Peyer's patch (tissue), 4 donors: ENCODE data around the gene KIF6. TPM values are rescaled to one million over a fixed set of nuclear protein-coding genes. Genes with fewer than 3 reads are reported as not detected.

Experiments
- DNase-seq, 3 donors: peaks; one replicate each; pipeline ENCODE4 v3.0.0-alpha.2; 2017 to 2019
- H3K27ac ChIP-seq, 4 donors: fragments of 200-600 bp; sonication (generic); one replicate each; pipeline ENCODE4 v1.5.1; 2016 to 2019
- H3K27me3 ChIP-seq, 2 donors: fragments of 200-600 bp; sonication (generic); one replicate each; pipeline ENCODE4 v1.5.1; 2019
- H3K36me3 ChIP-seq, 3 donors: fragments of 200-600 bp; sonication (generic); one replicate each; pipeline ENCODE4 v1.5.1; 2016 to 2019
- H3K4me1 ChIP-seq, 4 donors: fragments of 200-600 bp; sonication (generic); one replicate each; pipeline ENCODE4 v1.5.1; 2016 to 2019
- H3K4me3 ChIP-seq, 4 donors: fragments of 200-600 bp; sonication (generic); 1 replicate in 3 of 4; 2 replicates in 1 of 4; pipeline ENCODE4 v1.5.1; 2016 to 2019; ENCODE audit warnings: mild to moderate bottlenecking in 1 of 4
- H3K9me3 ChIP-seq, 4 donors: fragments of 200-600 bp; sonication (generic); one replicate each; pipeline ENCODE4 v1.5.1; 2016 to 2019; ENCODE audit warnings: mild to moderate bottlenecking in 1 of 4
- CTCF ChIP-seq, 6 experiments: fragments of 450-650 bp in 4 of 6; fragments of 200-600 bp in 2 of 6; sonication (generic) in 1 of 6; IDR thresholded peaks; one replicate each; pipeline ENCODE4 v1.5.1; 2017 to 2019; ENCODE audit warnings: antibody characterized with exemption in 6 of 6, mild to moderate bottlenecking in 3 of 6, moderate library complexity in 1 of 6
- POLR2A ChIP-seq, 2 donors: fragments of 450-650 bp; IDR thresholded peaks; one replicate each; pipeline ENCODE4 v1.5.1; 2017; ENCODE audit warnings: antibody characterized with exemption in 2 of 2, mild to moderate bottlenecking in 2 of 2, moderate library complexity in 2 of 2
- total RNA-seq, 4 donors: library from RNA; depleted of rRNA; stranded (reverse); fragments of >200 nt; gene quantifications; one replicate each; pipeline ENCODE4 v1.1.0, GENCODE V29; 2016

KIF6 gene
- total RNA-seq, 4 donors from 2014 or later, result 0.83 TPM; not detected in 3

GRCh38 chr6:39302669-39303424 lies 422.4 kb downstream of the KIF6 start:
- H3K27me3 ChIP-seq, result no peaks in the 10 kb centered on the region
- DNase-seq, result peak; percentile 80 to 94 (median 94)
- peak; percentile 54 to 98 (median 92) for TF ChIP-seq CTCF (IDR thresholded peaks at IDR 0.05)
- peak in 1 of 2 donors; percentile 32 for TF ChIP-seq POLR2A (IDR thresholded peaks at IDR 0.05)

GRCh38 chr6:39302011-39302410 lies 423.2 kb downstream of the KIF6 start:
- Histone ChIP-seq H3K4me3 (no peak overlapping the region), H3K9me3 (no peaks in the 10 kb centered on the region), H3K27me3 (no peaks in the 10 kb centered on the region), H3K4me1 (peaks cover 0 to 8% (median 0%) of the 10 kb centered on the region in 4 donors), H3K36me3 (no peaks in the 10 kb centered on the region), H3K27ac (no peak overlapping the region)
- TF ChIP-seq CTCF (IDR thresholded peaks at IDR 0.05) (no peak), POLR2A (IDR thresholded peaks at IDR 0.05) (no peak)
- no peak for DNase-seq

More at GRCh38 chr6:39302669-39303424, 422.4 kb downstream of the KIF6 start:
- peaks cover 0 to 8% (median 0%) of the 10 kb centered on the region in 4 donors for H3K4me1 ChIP-seq
- H3K27ac ChIP-seq, result peak overlapping the region in 1 of 4 donors; percentile 7
- H3K4me3 ChIP-seq, result peak overlapping the region in 1 of 4 donors; percentile 27
- H3K9me3 ChIP-seq, result no peaks in the 10 kb centered on the region
- H3K36me3 ChIP-seq, result no peaks in the 10 kb centered on the region

- peak in 2 of 6 experiments; percentile 9 to 28 for TF ChIP-seq CTCF (IDR thresholded peaks at IDR 0.05)
- no peak for TF ChIP-seq POLR2A (IDR thresholded peaks at IDR 0.05)
- Histone ChIP-seq H3K36me3 (no peaks in the 10 kb centered on the region), H3K27ac (no peak overlapping the region), H3K4me3 (no peak overlapping the region), H3K27me3 (no peaks in the 10 kb centered on the region), H3K4me1 (peaks cover 0 to 8% (median 0%) of the 10 kb centered on the region in 4 donors), H3K9me3 (no peaks in the 10 kb centered on the region)
- no peak for DNase-seq
Measured at GRCh38 chr6:39301606-39302005, 423.6 kb downstream of the KIF6 start.

GRCh38 chr6:39300739-39301138 lies 424.5 kb downstream of the KIF6 start:
- H3K36me3 ChIP-seq, result no peaks in the 10 kb centered on the region
- no peak for DNase-seq
- peaks cover 0 to 8% (median 0%) of the 10 kb centered on the region in 4 donors for H3K4me1 ChIP-seq
- H3K27ac ChIP-seq, result no peak overlapping the region
- no peak overlapping the region for H3K4me3 ChIP-seq
- TF ChIP-seq POLR2A (IDR thresholded peaks at IDR 0.05) (no peak), CTCF (IDR thresholded peaks at IDR 0.05) (no peak)
- H3K9me3 ChIP-seq, result no peaks in the 10 kb centered on the region
- no peaks in the 10 kb centered on the region for H3K27me3 ChIP-seq

GRCh38 chr6:39298061-39298460 lies 427.1 kb downstream of the KIF6 start:
- H3K27ac ChIP-seq, result peak overlapping the region in 1 of 4 donors; percentile 25
- H3K9me3 ChIP-seq, result no peaks in the 10 kb centered on the region
- H3K36me3 ChIP-seq, result no peaks in the 10 kb centered on the region
- peak in 1 of 3 donors; percentile 66 for DNase-seq
- H3K27me3 ChIP-seq, result no peaks in the 10 kb centered on the region
- TF ChIP-seq CTCF (IDR thresholded peaks at IDR 0.05) (no peak), POLR2A (IDR thresholded peaks at IDR 0.05) (no peak)
- peaks cover 0 to 7% (median 0%) of the 10 kb centered on the region in 4 donors for H3K4me1 ChIP-seq
- no peak overlapping the region for H3K4me3 ChIP-seq
